HUES64 (cell line): ENCODE results near the gene ACSF2.

Experiments used
- H3K27ac ChIP-seq: 2 replicates; pipeline ENCODE4 v1.7.0; 2013; ENCODE audit warnings: low read depth, low read length, inconsistent platforms
- H3K27me3 ChIP-seq: 2 replicates; pipeline ENCODE4 v1.6.1; 2013; ENCODE audit warnings: mild to moderate bottlenecking, low read length; ENCODE audit not compliant: insufficient read depth
- H3K36me3 ChIP-seq: 2 replicates; pipeline ENCODE4 v1.6.1; 2013; ENCODE audit warnings: mild to moderate bottlenecking, low read length; ENCODE audit not compliant: insufficient read depth
- H3K4me1 ChIP-seq: 2 replicates; pipeline ENCODE4 v1.6.1; 2013; ENCODE audit warnings: mild to moderate bottlenecking, low read length, moderate library complexity; ENCODE audit not compliant: insufficient read depth
- H3K4me3 ChIP-seq: 2 replicates; pipeline ENCODE4 v1.5.1; 2013; ENCODE audit warnings: mild to moderate bottlenecking, low read length, moderate library complexity
- H3K9ac ChIP-seq: 2 replicates; pipeline ENCODE4 v1.6.1; 2013; ENCODE audit warnings: mild to moderate bottlenecking, low read depth, low read length
- H3K9me3 ChIP-seq: 2 replicates; pipeline ENCODE4 v1.6.1; 2013; ENCODE audit warnings: low read depth, low read length; ENCODE audit not compliant: insufficient read depth
- WGBS: fragments of 150-250, 120-280 bp; methylation state at CpG from one replicate; pipeline ENCODE4 v1.1.7; 2013; ENCODE audit warnings: missing lambda C conversion rate; 5-methylcytosine and 5-hydroxymethylcytosine counted together

ACSF2 gene

DNA sequence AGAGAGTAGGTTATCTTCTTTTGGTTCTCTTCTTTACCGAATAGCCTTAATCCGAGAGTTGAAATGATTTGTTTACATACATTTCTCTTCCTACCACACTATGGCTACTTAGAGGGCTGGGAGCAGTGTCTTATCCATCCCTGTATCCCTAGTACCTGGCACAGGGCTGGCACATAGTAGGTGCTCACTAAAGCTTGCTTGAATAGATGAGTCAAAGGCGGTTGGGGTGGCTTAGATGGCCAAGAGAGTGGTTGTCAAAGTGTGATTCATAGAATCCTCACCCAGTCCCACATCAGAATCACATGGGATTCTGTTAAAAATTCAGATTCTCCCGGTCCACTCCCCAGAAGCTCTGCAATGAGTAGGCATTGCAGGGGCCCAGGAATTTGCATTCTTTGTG is 31.6 kb downstream of the ACSF2 start:
- Histone ChIP-seq H3K9ac (no peak overlapping the region), H3K9me3 (no peaks in the 10 kb centered on the region), H3K4me1 (no peaks in the 10 kb centered on the region), H3K4me3 (no peak overlapping the region), H3K27me3 (no peaks in the 10 kb centered on the region), H3K36me3 (no peaks in the 10 kb centered on the region), H3K27ac (no peak overlapping the region)
- 97% methylated on average over 3 of the region's 4 CpGs for WGBS

DNA sequence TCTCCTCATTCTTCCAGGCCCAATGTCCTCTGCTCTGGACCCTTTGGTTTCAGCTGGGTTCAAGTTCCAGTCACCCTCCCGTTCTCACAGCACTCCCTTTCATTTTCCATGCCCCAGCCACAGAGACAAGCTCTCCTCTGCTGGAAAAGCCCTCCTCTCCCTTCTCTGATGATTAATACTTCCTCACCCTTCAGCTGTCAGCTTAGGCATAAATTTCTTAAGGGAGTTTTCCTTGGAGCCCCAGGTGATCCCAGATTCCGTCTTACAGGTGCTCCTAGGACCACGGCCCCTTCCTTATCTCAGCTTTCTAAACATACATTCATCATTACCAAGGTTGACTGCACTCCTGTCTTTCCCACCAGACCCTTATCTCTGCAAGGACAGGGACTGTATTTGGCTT is 32.3 kb downstream of the ACSF2 start:
- WGBS: 86% methylated on average over 3 of the region's 3 CpGs

DNA sequence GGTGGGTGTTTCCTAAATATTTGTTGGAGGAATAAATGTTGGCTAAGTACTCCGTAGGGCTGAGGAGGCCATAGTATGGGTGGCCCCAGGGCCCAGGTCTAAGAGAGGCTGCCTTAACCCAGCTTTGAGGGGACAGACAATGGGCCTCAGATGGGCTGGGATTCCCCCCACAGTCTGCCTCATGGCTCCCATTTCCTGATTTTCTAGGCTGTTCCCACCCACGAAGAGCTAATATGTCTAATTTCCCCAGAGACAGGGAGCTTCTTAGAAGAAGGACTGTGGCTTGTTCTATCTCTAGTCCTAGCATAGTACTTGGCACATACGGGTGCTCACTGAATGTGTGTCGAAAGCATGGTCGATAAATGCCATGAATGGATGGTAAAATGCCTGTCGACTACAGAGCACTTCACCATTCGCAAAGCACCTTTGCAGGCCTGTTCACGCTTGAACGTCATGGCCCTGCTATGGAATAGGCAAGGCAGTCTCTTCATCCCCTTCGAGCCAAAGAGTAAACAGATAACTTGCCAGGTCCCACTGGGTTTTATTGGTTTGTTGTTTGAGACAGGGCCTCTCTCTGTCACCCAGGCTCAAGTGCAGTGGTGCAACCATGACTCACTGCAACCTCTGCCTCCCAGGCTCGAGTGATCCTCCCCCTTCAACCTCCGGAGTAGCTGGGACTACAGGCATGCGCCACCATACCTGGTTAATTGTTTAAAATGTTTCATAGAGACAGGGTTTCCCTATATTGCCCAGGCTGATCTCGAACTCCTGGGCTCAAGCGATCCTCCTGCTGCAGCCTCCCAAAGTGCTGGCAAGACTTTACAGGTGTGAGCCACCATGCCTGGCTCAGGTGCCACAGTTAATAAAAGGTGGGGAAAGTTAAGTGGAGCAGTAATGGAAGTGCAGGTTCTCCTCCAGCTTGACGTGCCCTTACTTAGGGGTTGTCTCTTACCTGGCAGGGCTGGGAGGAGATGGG is 33.0 kb downstream of the ACSF2 start:
- 88% methylated on average over 16 of the region's 16 CpGs for WGBS
- no peak overlapping the region for H3K9ac ChIP-seq
- no peaks in the 10 kb centered on the region for H3K4me1 ChIP-seq
- H3K36me3 ChIP-seq: no peaks in the 10 kb centered on the region
- H3K9me3 ChIP-seq: no peaks in the 10 kb centered on the region
- no peaks in the 10 kb centered on the region for H3K27me3 ChIP-seq
- no peak overlapping the region for H3K4me3 ChIP-seq
- H3K27ac ChIP-seq: no peak overlapping the region

More for the DNA sequence above, 32.3 kb downstream of the ACSF2 start:
- Histone ChIP-seq H3K27ac (no peak overlapping the region), H3K9ac (no peak overlapping the region), H3K4me1 (no peaks in the 10 kb centered on the region), H3K9me3 (no peaks in the 10 kb centered on the region), H3K4me3 (no peak overlapping the region), H3K27me3 (no peaks in the 10 kb centered on the region), H3K36me3 (no peaks in the 10 kb centered on the region)

GRCh38 chr17:50459756-50460155 is 33.7 kb downstream of the ACSF2 start:
- H3K36me3 ChIP-seq: no peaks in the 10 kb centered on the region
- H3K4me3 ChIP-seq: no peak overlapping the region
- H3K4me1 ChIP-seq: no peaks in the 10 kb centered on the region
- no peak overlapping the region for H3K27ac ChIP-seq
- H3K9ac ChIP-seq: no peak overlapping the region
- H3K27me3 ChIP-seq: no peaks in the 10 kb centered on the region
- 90% methylated on average over 4 of the region's 4 CpGs for WGBS
- no peaks in the 10 kb centered on the region for H3K9me3 ChIP-seq

GRCh38 chr17:50460831-50461526 is 35.0 kb downstream of the ACSF2 start:
- Histone ChIP-seq H3K4me3 (no peak overlapping the region), H3K27me3 (no peaks in the 10 kb centered on the region), H3K4me1 (no peaks in the 10 kb centered on the region), H3K9me3 (no peaks in the 10 kb centered on the region), H3K27ac (no peak overlapping the region), H3K36me3 (no peaks in the 10 kb centered on the region), H3K9ac (no peak overlapping the region)
- WGBS: 93% methylated on average over 9 of the region's 9 CpGs

DNA sequence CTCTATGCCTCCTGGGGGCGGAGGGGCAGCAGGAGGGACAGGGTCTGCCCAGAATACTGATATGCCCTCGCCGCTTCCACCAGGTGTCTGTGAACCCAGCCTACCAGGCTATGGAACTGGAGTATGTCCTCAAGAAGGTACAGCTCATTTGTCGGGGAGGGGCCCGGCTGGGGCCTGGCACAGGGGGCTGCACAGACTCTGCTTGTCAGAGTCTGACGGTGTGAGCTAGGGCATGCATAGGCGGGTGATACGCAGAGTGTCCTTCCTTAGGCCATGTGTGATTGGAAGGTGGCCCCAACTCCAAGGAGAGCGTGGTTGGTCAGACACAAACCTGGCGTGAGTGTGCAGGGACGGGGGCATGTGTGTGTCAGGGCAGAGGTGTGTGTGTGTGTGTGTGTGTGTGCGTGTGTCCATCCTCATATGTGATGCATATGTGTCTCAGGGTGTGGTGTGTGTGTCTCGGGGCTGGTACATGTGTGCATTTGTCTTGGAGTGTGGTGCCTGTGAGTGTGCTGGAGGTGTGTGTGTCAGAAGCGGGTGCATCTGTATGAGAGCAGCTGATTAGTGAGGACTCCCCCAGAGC is 35.6 kb downstream of the ACSF2 start:
- no peak overlapping the region for H3K27ac ChIP-seq
- H3K9ac ChIP-seq: no peak overlapping the region
- no peak overlapping the region for H3K4me3 ChIP-seq
- 94% methylated on average over 14 of the region's 14 CpGs for WGBS
- no peaks in the 10 kb centered on the region for H3K9me3 ChIP-seq
- no peaks in the 10 kb centered on the region for H3K4me1 ChIP-seq
- no peaks in the 10 kb centered on the region for H3K27me3 ChIP-seq
- H3K36me3 ChIP-seq: no peaks in the 10 kb centered on the region

GRCh38 chr17:50462446-50462845 is 36.4 kb downstream of the ACSF2 start:
- no peaks in the 10 kb centered on the region for H3K4me1 ChIP-seq
- H3K9ac ChIP-seq: no peak overlapping the region
- peaks cover under 1% of the 10 kb centered on the region; the same call in 1 of the 2 replicates for H3K27me3 ChIP-seq
- WGBS: 92% methylated on average over 9 of the region's 9 CpGs
- H3K36me3 ChIP-seq: no peaks in the 10 kb centered on the region
- H3K27ac ChIP-seq: no peak overlapping the region
- no peak overlapping the region for H3K4me3 ChIP-seq
- no peaks in the 10 kb centered on the region for H3K9me3 ChIP-seq

- Histone ChIP-seq H3K27ac (no peak overlapping the region), H3K36me3 (no peaks in the 10 kb centered on the region), H3K9me3 (no peaks in the 10 kb centered on the region), H3K4me3 (no peak overlapping the region), H3K9ac (no peak overlapping the region), H3K4me1 (0 out of 2 replicates have a peak, but pooled peaks cover 5% of the 10 kb centered on the region), H3K27me3 (peaks cover 17% of the 10 kb centered on the region)
- 97% methylated on average over 3 of the region's 3 CpGs for WGBS
Measured at GRCh38 chr17:50464121-50464520, 38.1 kb downstream of the ACSF2 start.

GRCh38 chr17:50464736-50465135 is 38.7 kb downstream of the ACSF2 start:
- H3K9me3 ChIP-seq: no peaks in the 10 kb centered on the region
- H3K4me3 ChIP-seq: no peak overlapping the region
- WGBS: 92% methylated on average over 4 of the region's 4 CpGs
- peaks cover 23% of the 10 kb centered on the region for H3K27me3 ChIP-seq
- no peak overlapping the region for H3K27ac ChIP-seq
- H3K9ac ChIP-seq: no peak overlapping the region
- no peaks in the 10 kb centered on the region for H3K36me3 ChIP-seq
- H3K4me1 ChIP-seq: 0 out of 2 replicates have a peak, but pooled peaks cover 5% of the 10 kb centered on the region

DNA sequence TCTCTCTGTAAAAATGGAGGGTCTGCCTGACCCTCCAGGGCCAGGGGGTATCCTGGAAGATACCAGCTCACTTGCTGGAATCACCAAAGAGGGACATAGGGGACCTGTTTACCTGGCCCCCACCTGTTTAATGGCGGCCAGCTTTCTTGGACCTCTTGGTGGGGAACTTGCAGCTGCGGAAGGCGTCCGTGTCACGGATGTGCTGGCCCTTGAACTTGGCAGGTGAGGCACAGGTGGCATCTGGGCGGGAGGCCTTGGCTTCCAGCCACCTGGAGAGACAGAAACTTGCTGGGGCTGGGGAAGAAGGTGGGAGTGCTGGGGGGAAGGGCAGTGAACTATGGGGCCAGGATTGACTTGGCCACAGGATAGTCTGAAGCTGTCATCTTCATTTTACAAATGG is 39.2 kb downstream of the ACSF2 start:
- no peak overlapping the region for H3K27ac ChIP-seq
- H3K27me3 ChIP-seq: peaks cover 27% of the 10 kb centered on the region
- no peaks in the 10 kb centered on the region for H3K36me3 ChIP-seq
- 0 out of 2 replicates have a peak, but pooled peaks cover 5% of the 10 kb centered on the region for H3K4me1 ChIP-seq
- H3K9ac ChIP-seq: no peak overlapping the region
- 95% methylated on average over 6 of the region's 6 CpGs for WGBS
- no peak overlapping the region for H3K4me3 ChIP-seq
- no peaks in the 10 kb centered on the region for H3K9me3 ChIP-seq

DNA sequence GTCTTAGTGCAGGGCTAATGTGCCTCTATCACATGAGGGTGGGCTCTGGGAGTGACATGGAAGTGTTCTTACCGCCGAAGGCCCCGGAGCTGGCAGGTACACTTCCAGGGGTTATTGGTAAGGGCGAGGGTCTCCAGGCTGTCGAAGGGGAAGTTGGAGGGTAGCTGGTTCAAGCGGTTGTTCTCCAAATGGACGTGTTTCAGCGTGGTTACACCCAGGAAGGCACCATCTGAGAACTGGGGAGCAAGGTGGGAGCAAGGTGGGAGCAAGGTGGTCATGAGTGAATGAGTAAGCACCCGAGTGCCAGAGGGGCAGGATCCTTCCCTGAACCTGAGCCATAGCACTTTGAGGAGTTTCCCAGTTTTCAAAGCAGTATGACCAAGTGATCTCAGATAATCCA is 39.6 kb downstream of the ACSF2 start:
- Histone ChIP-seq H3K4me3 (no peak overlapping the region), H3K36me3 (no peaks in the 10 kb centered on the region), H3K9me3 (no peaks in the 10 kb centered on the region), H3K27me3 (peaks cover 27% of the 10 kb centered on the region), H3K4me1 (0 out of 2 replicates have a peak, but pooled peaks cover 5% of the 10 kb centered on the region), H3K9ac (no peak overlapping the region), H3K27ac (no peak overlapping the region)
- 97% methylated on average over 9 of the region's 9 CpGs for WGBS
